B cell (primary cell): ENCODE measurements around the gene PRRG4. TPM values are rescaled to one million over a fixed set of nuclear protein-coding genes. Genes with fewer than 3 reads are reported as not detected.

Experiments used
- ATAC-seq: fragments of 200-7000 bp; cut with Tn5 transposase; one replicate; pipeline ENCODE4 v1.10.0; 2021; ENCODE audit warnings: low read depth, mild to moderate bottlenecking, moderate number of reproducible peaks, moderate library complexity
- CTCF ChIA-PET: fragments of 350-600 bp; sonication (Branson Sonifier 250); formaldehyde crosslinking; loops from one replicate; lab custom pipeline; 2021; ENCODE audit warnings: antibody characterized with exemption, inconsistent platforms; lab: Charles Lee
- POLR2A ChIA-PET: fragments of 350-600 bp; sonication (Branson Sonifier 250); formaldehyde crosslinking; loops from one replicate; lab custom pipeline; 2021; ENCODE audit warnings: antibody characterized with exemption; lab: Charles Lee
- DNase-seq: peaks from one replicate; pipeline ENCODE4 v3.0.0; 2013
- H2AFZ ChIP-seq: 2 replicates; pipeline ENCODE4 v1.6.1; 2012; ENCODE audit warnings: mild to moderate bottlenecking, low read depth, low read length; ENCODE audit not compliant: insufficient read depth, poor library complexity, severe bottlenecking
- H3K27ac ChIP-seq, 2 donors: 1 replicate in 1 of 2; 2 replicates in 1 of 2; pipeline ENCODE4 v1.5.1; 2012 to 2013; ENCODE audit warnings: low read length in 2 of 2, mild to moderate bottlenecking in 2 of 2, moderate library complexity in 1 of 2
- H3K27me3 ChIP-seq, 4 experiments: fragments of 200-600 bp in 1 of 4; sonication (generic) in 1 of 4; replicated peaks in 1 of 4; 1 replicate in 2 of 4; 2 replicates in 2 of 4; pipeline versions ENCODE4 v1.6.1 to v1.7.0; 2013 to 2016; ENCODE audit warnings: low read length in 3 of 4, mild to moderate bottlenecking in 2 of 4, mixed read lengths in 1 of 4, moderate library complexity in 1 of 4; ENCODE audit not compliant: insufficient read depth in 4 of 4, control insufficient read depth in 3 of 4; ENCODE audit errors: control extremely low read depth in 1 of 4
- H3K36me3 ChIP-seq, 2 experiments: replicated peaks in 1 of 2; 1 replicate in 1 of 2; 2 replicates in 1 of 2; pipeline versions ENCODE4 v1.6.1 to v1.7.1; 2013; ENCODE audit warnings: low read length in 1 of 2; ENCODE audit not compliant: insufficient read depth in 2 of 2, control insufficient read depth in 1 of 2; ENCODE audit errors: control extremely low read depth in 1 of 2, extremely low read depth in 1 of 2
- H3K4me1 ChIP-seq, 2 donors: fragments of 200-600 bp in 1 of 2; sonication (generic) in 1 of 2; 1 replicate in 1 of 2; 2 replicates in 1 of 2; pipeline versions ENCODE4 v1.5.1 to v1.6.1; 2013 to 2017; ENCODE audit warnings: low read length in 2 of 2; ENCODE audit not compliant: control insufficient read depth in 2 of 2, insufficient read depth in 2 of 2
- H3K4me2 ChIP-seq: replicated peaks from 2 replicates; pipeline ENCODE3; 2012; ENCODE audit warnings: mild to moderate bottlenecking, low read depth, low read length; ENCODE audit not compliant: poor library complexity, severe bottlenecking
- H3K4me3 ChIP-seq, 5 experiments: fragments of 200-600 bp in 1 of 5; sonication (generic) in 1 of 5; 1 replicate in 3 of 5; 2 replicates in 2 of 5; pipeline versions ENCODE4 v1.5.1 to v1.7.0; 2011 to 2016; ENCODE audit warnings: low read length in 4 of 5, mild to moderate bottlenecking in 4 of 5, low read depth in 2 of 5, control low read depth in 1 of 5, moderate library complexity in 1 of 5; ENCODE audit not compliant: insufficient read depth in 1 of 5; ENCODE audit errors: control extremely low read depth in 1 of 5, extremely low read depth in 1 of 5
- H3K79me2 ChIP-seq: fragments of 200-600 bp; sonication (generic); one replicate; pipeline ENCODE4 v1.6.0; 2016; ENCODE audit warnings: low read length; ENCODE audit not compliant: control insufficient read depth, insufficient read depth
- H3K9ac ChIP-seq: fragments of 200-600 bp; sonication (generic); 2 replicates; pipeline ENCODE4 v1.6.1; 2017; ENCODE audit warnings: mild to moderate bottlenecking, low read length, moderate library complexity
- H3K9me3 ChIP-seq, 3 donors: one replicate each; pipeline versions ENCODE4 v1.6.1 to v1.7.1; 2013; ENCODE audit warnings: low read length in 2 of 3; ENCODE audit not compliant: control insufficient read depth in 2 of 3, insufficient read depth in 1 of 3; ENCODE audit errors: control extremely low read depth in 1 of 3
- H4K20me1 ChIP-seq: 2 replicates; pipeline ENCODE4 v1.6.0; 2012; ENCODE audit warnings: mild to moderate bottlenecking, low read length; ENCODE audit not compliant: insufficient read depth, control insufficient read depth, poor library complexity, severe bottlenecking
- H3K27ac Mint-ChIP-seq: one replicate; pipeline ENCODE4 v1.8.0; 2021; ENCODE audit warnings: mixed read lengths
- H3K27me3 Mint-ChIP-seq: one replicate; pipeline ENCODE4 v1.8.0; 2021; ENCODE audit warnings: mixed read lengths
- H3K4me1 Mint-ChIP-seq: one replicate; pipeline ENCODE4 v1.8.0; 2021; ENCODE audit warnings: mixed read lengths
- H3K4me3 Mint-ChIP-seq: one replicate; pipeline ENCODE4 v1.8.0; 2021; ENCODE audit warnings: mixed read lengths
- H3K9me3 Mint-ChIP-seq: one replicate; pipeline ENCODE4 v1.8.0; 2022; ENCODE audit warnings: mixed read lengths; ENCODE audit not compliant: insufficient read depth
- EZH2 ChIP-seq: IDR thresholded peaks from 2 replicates; pipeline ENCODE4 v1.6.1; 2012; ENCODE audit warnings: borderline replicate concordance, low read depth, mild to moderate bottlenecking, moderate library complexity, low read length; ENCODE audit not compliant: insufficient read depth, poor library complexity, severe bottlenecking
- WGBS: methylation state at CpG from one replicate; pipeline ENCODE4 v1.1.5; 2013; ENCODE audit warnings: missing lambda C conversion rate; ENCODE audit not compliant: insufficient coverage; 5-methylcytosine and 5-hydroxymethylcytosine counted together
- intact Hi-C: fragments of 100-400 bp; cut with micrococcal nuclease; formaldehyde crosslinking; loops from one replicate; pipeline ENCODE4 v1.10.0; 2022
- polyA plus RNA-seq: library from polyadenylated mRNA; depleted of rRNA; stranded (reverse); fragments of >200 nt; gene quantifications from 2 replicates; pipeline ENCODE4 v1.2.3, GENCODE V29; 2012
- total RNA-seq, 2 donors: library from RNA; stranded (reverse); fragments of 120-200 nt in 1 of 2; gene quantifications; 1 replicate in 1 of 2; 2 replicates in 1 of 2; pipeline versions ENCODE4 v1.2.3 to v1.2.4, GENCODE V29; 2013 to 2022

Gene PRRG4
- total and polyA plus RNA-seq, 2 donors (not counting 1 experiment from before 2014, with no cell fraction given), result 0.07 TPM; not detected in 1

GRCh38 chr11:32833921-32834320 lies 4.2 kb downstream of the PRRG4 start:
- Histone ChIP-seq H3K4me3 (no peak overlapping the region), H3K4me1 (peaks cover 11 to 14% of the 10 kb centered on the region in 2 donors), H3K9me3 (no peaks in the 10 kb centered on the region), H3K4me2 (no peak overlapping the region), H3K27me3 (peaks cover 0 to 14% (median 4%) of the 10 kb centered on the region in 4 experiments), H3K36me3 (no peaks in the 10 kb centered on the region), H4K20me1 (no peaks in the 10 kb centered on the region), H3K27ac (no peak overlapping the region), H2AFZ (no peak overlapping the region), H3K9ac (no peak overlapping the region), H3K79me2 (no peaks in the 10 kb centered on the region)
- no peak for ATAC-seq
- POLR2A ChIA-PET, result no interaction called here
- H3K4me1 Mint-ChIP-seq, result peaks cover 15% of the 10 kb centered on the region
- no peaks in the 10 kb centered on the region for H3K9me3 Mint-ChIP-seq
- no peak overlapping the region for H3K27ac Mint-ChIP-seq
- intact Hi-C loops, result no loop called here
- no peak for DNase-seq
- WGBS, result 92% methylated on average over 1 of the region's 1 CpG
- H3K27me3 Mint-ChIP-seq, result peaks cover 15% of the 10 kb centered on the region
- no peak overlapping the region for H3K4me3 Mint-ChIP-seq
- TF ChIP-seq EZH2, result no peak
- CTCF ChIA-PET, result no interaction called here

- TF ChIP-seq EZH2, result no peak
- DNase-seq (no peak), ATAC-seq (no peak)
- H3K27me3 Mint-ChIP-seq, result no peaks in the 10 kb centered on the region
- Histone ChIP-seq H3K36me3 (no peaks in the 10 kb centered on the region), H2AFZ (no peak overlapping the region), H3K9me3 (no peaks in the 10 kb centered on the region), H3K79me2 (no peaks in the 10 kb centered on the region), H3K4me2 (no peak overlapping the region), H4K20me1 (no peaks in the 10 kb centered on the region), H3K4me3 (no peak overlapping the region), H3K9ac (no peak overlapping the region), H3K4me1 (no peaks in the 10 kb centered on the region), H3K27ac (no peak overlapping the region), H3K27me3 (no peaks in the 10 kb centered on the region)
- H3K4me1 Mint-ChIP-seq, result no peaks in the 10 kb centered on the region
- H3K4me3 Mint-ChIP-seq, result no peak overlapping the region
- intact Hi-C loops, result no loop called here
- CTCF ChIA-PET, result no interaction called here
- WGBS, result no CpG with 5 or more reads among the region's 2 CpGs
- no peak overlapping the region for H3K27ac Mint-ChIP-seq
- no peaks in the 10 kb centered on the region for H3K9me3 Mint-ChIP-seq
- POLR2A ChIA-PET, result no interaction called here
Measured at GRCh38 chr11:32836946-32837345, 7.2 kb downstream of the PRRG4 start.
